Left lung (tissue), 10 donors: ENCODE measurements around the gene FIS1. TPM values are rescaled to one million over a fixed set of nuclear protein-coding genes. Genes with fewer than 3 reads are reported as not detected.

Experiments
- ATAC-seq: fragments of 200-7000 bp; cut with Tn5 transposase; one replicate; pipeline ENCODE4 v1.9.1; 2020; ENCODE audit warnings: moderate library complexity
- DNase-seq, 4 donors: peaks; one replicate each; pipeline ENCODE4 v3.0.0-alpha.2; 2013 to 2020
- H3K27ac ChIP-seq, 2 donors: fragments of 200-600 bp; sonication (generic) in 1 of 2; one replicate each; pipeline versions ENCODE4 v1.5.0 to v1.8.0; 2020 to 2021
- H3K27me3 ChIP-seq, 2 donors: fragments of 200-600 bp; sonication (generic) in 1 of 2; one replicate each; pipeline versions ENCODE4 v1.5.0 to v1.8.0; 2020 to 2021
- H3K36me3 ChIP-seq, 2 donors: fragments of 200-600 bp; sonication (generic) in 1 of 2; one replicate each; pipeline versions ENCODE4 v1.5.0 to v1.8.0; 2020 to 2021
- H3K4me1 ChIP-seq, 2 donors: fragments of 200-600 bp; one replicate each; pipeline ENCODE4 v1.8.0; 2021
- H3K4me3 ChIP-seq, 2 donors: fragments of 200-600 bp; sonication (generic) in 1 of 2; one replicate each; pipeline versions ENCODE4 v1.5.0 to v1.8.0; 2020 to 2021; ENCODE audit warnings: mild to moderate bottlenecking in 1 of 2
- H3K9me3 ChIP-seq, 2 donors: fragments of 200-600 bp; sonication (generic) in 1 of 2; one replicate each; pipeline versions ENCODE4 v1.5.0 to v1.8.0; 2020 to 2021
- intact Hi-C, 2 donors: fragments of 100-400 bp; cut with DNase I; formaldehyde crosslinking; loops; one replicate each; pipeline versions ENCODE4 v1.11.2 to v1.14.2; 2022
- polyA plus RNA-seq, 6 donors: library from polyadenylated mRNA; unstranded; fragments of 120-200 nt; gene quantifications; one replicate each; pipeline ENCODE4 v1.2.1, GENCODE V29; 2013; ENCODE audit not compliant: insufficient read length in 6 of 6
- total RNA-seq, 2 donors: library from RNA; stranded (reverse); fragmentation: NEBNext Ultra II Directional; extraction: Animal tissue kit (Norgen Biotek cat#: 25700); gene quantifications; one replicate each; pipeline ENCODE4 v1.2.1, GENCODE V29; 2021
- TF ChIP-seq, protein P1 (sequence below), 2 donors: fragments of 200-600 bp; sonication (generic) in 1 of 2; IDR thresholded peaks; one replicate each; pipeline versions ENCODE4 v1.5.0 to v1.8.0; 2021; ENCODE audit warnings: antibody characterized with exemption in 2 of 2
- donor health status: DM: no; HTN: yes; CAD: no.
- donor health status: DM: no; HTN: no; CAD: no.

The FIS1 gene
- total and polyA plus RNA-seq, 8 donors, result 116 to 148 (median 132) TPM

DNA sequence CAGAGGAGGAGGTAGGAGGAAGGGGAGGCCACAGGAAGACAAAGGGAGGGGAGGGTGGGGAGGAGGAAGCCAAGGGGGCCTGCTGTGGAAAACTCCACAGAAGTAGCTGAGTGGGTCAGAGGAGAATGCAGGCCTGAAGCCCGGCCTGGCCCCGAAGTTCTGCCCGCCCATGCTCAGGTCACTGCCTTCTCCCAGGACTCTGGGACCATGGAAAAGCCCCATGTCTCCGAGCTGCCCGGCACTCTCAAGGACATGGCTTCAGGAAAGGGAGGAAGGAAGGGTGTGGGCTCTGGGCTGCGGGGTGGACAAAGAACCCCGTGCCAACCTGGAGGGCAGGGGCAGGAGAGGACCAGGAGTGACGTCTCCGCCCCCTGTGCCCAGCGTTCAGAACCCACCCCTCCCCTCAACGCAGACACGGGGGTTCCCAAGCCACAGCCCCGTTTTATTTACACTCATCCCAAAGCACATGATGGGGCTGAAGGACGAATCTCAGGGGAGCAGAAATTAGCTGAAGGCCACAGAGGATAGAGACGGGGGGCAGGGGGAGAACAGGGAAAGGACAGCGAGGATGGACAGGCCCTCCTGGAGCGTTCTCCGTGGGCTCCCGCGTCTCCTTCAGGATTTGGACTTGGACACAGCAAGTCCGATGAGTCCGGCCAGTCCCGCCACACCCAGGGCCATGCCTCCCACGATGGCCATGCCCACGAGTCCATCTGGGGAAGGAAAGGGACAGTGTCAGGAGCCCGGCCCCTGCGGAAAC is 5.5 kb downstream of the FIS1 start:
- peaks cover 0 to 54% of the 10 kb centered on the region in 2 donors for H3K36me3 ChIP-seq
- H3K4me1 ChIP-seq, result peaks cover 8 to 73% of the 10 kb centered on the region in 2 donors
- H3K4me3 ChIP-seq, result no peak overlapping the region
- intact Hi-C loops, result no loop called here
- TF ChIP-seq, protein P1, sequence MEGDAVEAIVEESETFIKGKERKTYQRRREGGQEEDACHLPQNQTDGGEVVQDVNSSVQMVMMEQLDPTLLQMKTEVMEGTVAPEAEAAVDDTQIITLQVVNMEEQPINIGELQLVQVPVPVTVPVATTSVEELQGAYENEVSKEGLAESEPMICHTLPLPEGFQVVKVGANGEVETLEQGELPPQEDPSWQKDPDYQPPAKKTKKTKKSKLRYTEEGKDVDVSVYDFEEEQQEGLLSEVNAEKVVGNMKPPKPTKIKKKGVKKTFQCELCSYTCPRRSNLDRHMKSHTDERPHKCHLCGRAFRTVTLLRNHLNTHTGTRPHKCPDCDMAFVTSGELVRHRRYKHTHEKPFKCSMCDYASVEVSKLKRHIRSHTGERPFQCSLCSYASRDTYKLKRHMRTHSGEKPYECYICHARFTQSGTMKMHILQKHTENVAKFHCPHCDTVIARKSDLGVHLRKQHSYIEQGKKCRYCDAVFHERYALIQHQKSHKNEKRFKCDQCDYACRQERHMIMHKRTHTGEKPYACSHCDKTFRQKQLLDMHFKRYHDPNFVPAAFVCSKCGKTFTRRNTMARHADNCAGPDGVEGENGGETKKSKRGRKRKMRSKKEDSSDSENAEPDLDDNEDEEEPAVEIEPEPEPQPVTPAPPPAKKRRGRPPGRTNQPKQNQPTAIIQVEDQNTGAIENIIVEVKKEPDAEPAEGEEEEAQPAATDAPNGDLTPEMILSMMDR (IDR thresholded peaks at IDR 0.05), result no peak
- H3K27ac ChIP-seq, result peak overlapping the region; percentile 65 to 70
- ATAC-seq, result no peak
- no peaks in the 10 kb centered on the region for H3K27me3 ChIP-seq
- no peaks in the 10 kb centered on the region for H3K9me3 ChIP-seq
- DNase-seq, result no peak

GRCh38 chr7:101238226-101239182 is 6.4 kb downstream of the FIS1 start:
- intact Hi-C loops, result no loop called here
- DNase-seq (no peak), ATAC-seq (no peak)
- Histone ChIP-seq H3K27ac (peak overlapping the region; percentile 65 to 70), H3K4me3 (no peak overlapping the region), H3K9me3 (no peaks in the 10 kb centered on the region), H3K27me3 (no peaks in the 10 kb centered on the region), H3K4me1 (peaks cover 3 to 64% of the 10 kb centered on the region in 2 donors), H3K36me3 (peaks cover 0 to 54% of the 10 kb centered on the region in 2 donors)
- TF ChIP-seq, protein P1 (IDR thresholded peaks at IDR 0.05), result no peak

DNA sequence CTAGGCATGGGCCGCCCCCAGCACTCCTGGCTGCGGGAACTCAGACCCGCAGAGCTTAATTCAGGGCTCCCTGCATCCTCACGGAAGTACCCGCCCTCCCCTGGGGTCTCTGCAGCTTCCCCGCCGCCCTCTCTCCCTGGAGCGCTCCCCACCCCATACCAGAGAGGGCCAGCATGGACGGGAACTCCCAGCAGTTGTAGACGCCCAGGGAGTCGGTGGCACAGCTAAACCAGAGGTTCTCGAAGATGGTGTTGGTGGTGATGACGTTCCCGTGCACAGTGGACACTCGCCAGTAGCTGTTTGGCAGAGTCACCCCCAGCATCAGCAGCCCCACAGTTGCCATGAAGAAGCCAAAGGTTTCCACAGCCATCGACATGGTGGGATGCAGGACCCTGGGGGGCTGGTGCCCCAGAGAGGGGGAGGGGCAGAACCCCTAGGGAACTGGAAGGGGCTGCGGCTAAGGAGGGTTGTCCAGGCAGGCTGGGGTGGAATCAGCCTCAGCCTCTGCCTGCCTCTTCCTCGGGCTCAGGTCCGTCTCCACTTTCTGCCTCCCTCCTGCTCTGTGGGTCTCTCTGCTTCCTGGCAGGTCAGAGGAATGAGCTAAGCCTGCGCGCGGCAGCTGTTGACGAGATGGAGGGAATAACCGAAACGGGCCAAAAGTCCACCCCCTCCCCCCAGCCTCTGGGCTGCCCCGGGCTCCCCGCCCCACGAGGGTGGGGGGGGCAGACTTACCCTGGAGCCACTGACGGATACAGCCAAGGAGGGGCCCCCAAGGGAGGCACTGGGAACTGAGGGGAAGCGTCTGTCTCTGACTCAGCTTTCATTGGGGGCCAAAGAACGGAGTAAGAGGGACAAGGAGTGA is 7.4 kb downstream of the FIS1 start, which contains the start of gene CLDN15:
CLDN15 (minus strand) TSS at position 597 of the 862 bp plus-strand sequence; CDS start at position 376, 221 bp downstream.
- TF ChIP-seq, protein P1 (IDR thresholded peaks at IDR 0.05), result no peak
- intact Hi-C loops, result no loop called here
- DNase-seq, result no peak
- H3K36me3 ChIP-seq, result peaks cover 0 to 54% of the 10 kb centered on the region in 2 donors
- no peaks in the 10 kb centered on the region for H3K9me3 ChIP-seq
- ATAC-seq, result peak; percentile 15
- no peak within 1 kb of the TSS for H3K4me3 ChIP-seq
- peak within 1 kb of the TSS; percentile 65 to 70 for H3K27ac ChIP-seq
- no peaks in the 10 kb centered on the region for H3K27me3 ChIP-seq
- peaks cover 0 to 53% of the 10 kb centered on the region in 2 donors for H3K4me1 ChIP-seq

- Histone ChIP-seq H3K4me3 (no peak overlapping the region), H3K4me1 (peaks cover 0 to 50% of the 10 kb centered on the region in 2 donors), H3K27ac (no peak overlapping the region), H3K36me3 (peaks cover 0 to 54% of the 10 kb centered on the region in 2 donors), H3K9me3 (no peaks in the 10 kb centered on the region), H3K27me3 (no peaks in the 10 kb centered on the region)
- intact Hi-C loops, result no loop called here
- TF ChIP-seq, protein P1 (IDR thresholded peaks at IDR 0.05), result no peak
- DNase-seq (no peak), ATAC-seq (no peak)
These were observed 8.5 kb downstream of the FIS1 start for GRCh38 chr7:101236292-101236835.
